Nephron progenitor cell (in vitro differentiated cells): Measurements from ENCODE around the gene PABPN1L.

ENCODE experiments used
- DNase-seq: peaks from one replicate; pipeline ENCODE4 v3.0.0; 2021
- H3K27ac Mint-ChIP-seq: 2 replicates; pipeline ENCODE4 v1.8.0; 2021; ENCODE audit warnings: mild to moderate bottlenecking, moderate library complexity, mixed read lengths
- H3K27me3 Mint-ChIP-seq: 2 replicates; pipeline ENCODE4 v1.8.0; 2021; ENCODE audit warnings: mild to moderate bottlenecking, low read depth, mixed read lengths; ENCODE audit not compliant: poor library complexity
- H3K36me3 Mint-ChIP-seq: 2 replicates; pipeline ENCODE4 v1.8.0; 2021; ENCODE audit warnings: low read depth, mixed read lengths
- H3K4me1 Mint-ChIP-seq: 2 replicates; pipeline ENCODE4 v1.8.0; 2021; ENCODE audit warnings: mixed read lengths
- H3K4me3 Mint-ChIP-seq: 2 replicates; pipeline ENCODE4 v1.8.0; 2021; ENCODE audit warnings: mild to moderate bottlenecking, moderate library complexity, mixed read lengths
- H3K9me3 Mint-ChIP-seq: 2 replicates; pipeline ENCODE4 v1.8.0; 2021; ENCODE audit warnings: mild to moderate bottlenecking, moderate library complexity, mixed read lengths
- TF ChIP-seq, protein P1 (sequence below): fragments of 200-600 bp; sonication (generic); IDR thresholded peaks from 2 replicates; pipeline ENCODE4 v1.5.0; 2021; ENCODE audit warnings: antibody characterized with exemption

Gene PABPN1L

DNA sequence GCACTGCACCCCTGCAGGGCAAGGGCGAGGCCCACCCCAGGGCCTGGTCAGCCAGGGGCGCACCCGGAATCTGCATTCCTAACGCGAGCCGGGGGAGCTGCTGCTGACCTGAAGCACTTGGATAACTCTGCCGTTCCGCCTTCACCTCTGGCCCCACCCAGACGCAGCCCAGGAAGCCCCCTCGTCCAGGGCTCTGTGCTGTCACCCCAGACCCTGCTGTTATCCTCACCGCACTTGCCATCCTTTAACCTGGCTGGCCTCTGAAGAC lies 13.3 kb upstream of the PABPN1L start:
- Mint-ChIP-seq H3K9me3 (no peaks in the 10 kb centered on the region), H3K4me1 (peaks cover 26% of the 10 kb centered on the region), H3K36me3 (no peaks in the 10 kb centered on the region), H3K4me3 (peak overlapping the region; percentile 45), H3K27me3 (peaks cover 30% of the 10 kb centered on the region), H3K27ac (peak overlapping the region; percentile 78)
- DNase-seq = no peak
- TF ChIP-seq, protein P1, sequence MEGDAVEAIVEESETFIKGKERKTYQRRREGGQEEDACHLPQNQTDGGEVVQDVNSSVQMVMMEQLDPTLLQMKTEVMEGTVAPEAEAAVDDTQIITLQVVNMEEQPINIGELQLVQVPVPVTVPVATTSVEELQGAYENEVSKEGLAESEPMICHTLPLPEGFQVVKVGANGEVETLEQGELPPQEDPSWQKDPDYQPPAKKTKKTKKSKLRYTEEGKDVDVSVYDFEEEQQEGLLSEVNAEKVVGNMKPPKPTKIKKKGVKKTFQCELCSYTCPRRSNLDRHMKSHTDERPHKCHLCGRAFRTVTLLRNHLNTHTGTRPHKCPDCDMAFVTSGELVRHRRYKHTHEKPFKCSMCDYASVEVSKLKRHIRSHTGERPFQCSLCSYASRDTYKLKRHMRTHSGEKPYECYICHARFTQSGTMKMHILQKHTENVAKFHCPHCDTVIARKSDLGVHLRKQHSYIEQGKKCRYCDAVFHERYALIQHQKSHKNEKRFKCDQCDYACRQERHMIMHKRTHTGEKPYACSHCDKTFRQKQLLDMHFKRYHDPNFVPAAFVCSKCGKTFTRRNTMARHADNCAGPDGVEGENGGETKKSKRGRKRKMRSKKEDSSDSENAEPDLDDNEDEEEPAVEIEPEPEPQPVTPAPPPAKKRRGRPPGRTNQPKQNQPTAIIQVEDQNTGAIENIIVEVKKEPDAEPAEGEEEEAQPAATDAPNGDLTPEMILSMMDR = no peak

DNA sequence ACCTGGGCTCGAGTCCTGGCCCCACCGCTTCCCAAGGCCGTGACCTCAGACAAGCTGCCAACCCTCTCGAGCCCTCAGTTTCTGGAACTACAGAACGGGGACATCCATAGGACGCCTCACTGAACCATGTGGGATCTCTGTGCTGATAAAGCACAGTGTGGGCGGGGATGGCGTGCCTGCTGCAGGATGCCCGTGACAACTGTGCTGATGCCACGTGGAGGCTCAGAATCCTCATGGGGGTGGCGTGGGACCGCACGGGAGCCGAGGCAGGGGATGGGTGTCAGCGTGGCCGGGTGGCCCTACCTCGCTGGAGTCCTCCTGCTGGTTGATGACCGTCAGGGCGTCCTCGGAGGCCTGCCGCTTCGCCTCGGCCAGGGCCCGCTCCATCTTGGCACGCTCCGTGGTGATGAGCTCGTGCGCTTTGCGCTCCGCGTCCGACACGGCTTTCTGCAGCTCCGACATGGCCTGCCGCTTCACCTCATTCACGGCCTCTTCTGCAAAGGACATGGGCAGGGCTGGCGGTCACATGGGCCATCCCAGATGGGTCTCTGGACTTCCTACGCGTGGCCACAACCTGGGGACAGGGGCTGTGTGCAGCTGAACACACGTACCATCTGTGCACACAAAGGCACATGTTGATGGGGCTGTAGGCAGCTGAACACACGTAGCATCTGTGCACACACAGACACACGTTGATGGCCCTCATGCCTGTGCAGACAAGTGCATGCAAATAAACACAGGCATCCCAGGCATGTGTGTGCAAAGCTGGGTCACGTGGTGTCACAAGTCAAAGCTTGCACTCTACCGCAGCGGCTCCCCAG lies 12.7 kb upstream of the PABPN1L start:
- DNase-seq = no peak

DNA sequence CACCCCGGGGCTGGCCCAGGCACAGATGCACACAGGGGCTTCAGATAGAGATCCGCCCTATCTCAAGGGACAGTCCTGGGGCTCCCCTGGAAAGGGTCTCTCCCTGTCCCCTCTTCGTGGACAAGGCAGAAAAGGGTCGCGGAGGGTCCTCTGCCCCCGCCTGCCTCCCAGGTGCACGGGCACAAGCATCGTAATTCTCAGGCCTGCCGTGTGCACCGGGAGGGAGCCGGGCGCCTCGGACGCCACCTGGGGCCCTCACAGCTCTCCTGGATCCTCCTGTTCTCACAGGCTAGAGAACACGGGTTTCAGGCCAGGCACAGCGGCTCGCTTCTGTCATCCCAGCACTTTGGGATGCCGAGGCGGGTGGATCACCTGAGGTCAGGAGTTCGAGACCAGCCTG lies 11.9 kb upstream of the PABPN1L start:
- TF ChIP-seq, protein P1 = no peak
- H3K4me3 Mint-ChIP-seq = no peak overlapping the region
- H3K36me3 Mint-ChIP-seq = no peaks in the 10 kb centered on the region
- no peaks in the 10 kb centered on the region for H3K9me3 Mint-ChIP-seq
- H3K27ac Mint-ChIP-seq = no peak overlapping the region
- H3K27me3 Mint-ChIP-seq = peaks cover 30% of the 10 kb centered on the region
- no peak for DNase-seq
- H3K4me1 Mint-ChIP-seq = peaks cover 26% of the 10 kb centered on the region

More for the DNA sequence above, 12.7 kb upstream of the PABPN1L start:
- Mint-ChIP-seq H3K27me3 (peaks cover 31% of the 10 kb centered on the region), H3K27ac (no peak overlapping the region), H3K36me3 (no peaks in the 10 kb centered on the region), H3K4me1 (peaks cover 26% of the 10 kb centered on the region), H3K9me3 (no peaks in the 10 kb centered on the region), H3K4me3 (no peak overlapping the region)
- TF ChIP-seq, protein P1 = no peak

DNA sequence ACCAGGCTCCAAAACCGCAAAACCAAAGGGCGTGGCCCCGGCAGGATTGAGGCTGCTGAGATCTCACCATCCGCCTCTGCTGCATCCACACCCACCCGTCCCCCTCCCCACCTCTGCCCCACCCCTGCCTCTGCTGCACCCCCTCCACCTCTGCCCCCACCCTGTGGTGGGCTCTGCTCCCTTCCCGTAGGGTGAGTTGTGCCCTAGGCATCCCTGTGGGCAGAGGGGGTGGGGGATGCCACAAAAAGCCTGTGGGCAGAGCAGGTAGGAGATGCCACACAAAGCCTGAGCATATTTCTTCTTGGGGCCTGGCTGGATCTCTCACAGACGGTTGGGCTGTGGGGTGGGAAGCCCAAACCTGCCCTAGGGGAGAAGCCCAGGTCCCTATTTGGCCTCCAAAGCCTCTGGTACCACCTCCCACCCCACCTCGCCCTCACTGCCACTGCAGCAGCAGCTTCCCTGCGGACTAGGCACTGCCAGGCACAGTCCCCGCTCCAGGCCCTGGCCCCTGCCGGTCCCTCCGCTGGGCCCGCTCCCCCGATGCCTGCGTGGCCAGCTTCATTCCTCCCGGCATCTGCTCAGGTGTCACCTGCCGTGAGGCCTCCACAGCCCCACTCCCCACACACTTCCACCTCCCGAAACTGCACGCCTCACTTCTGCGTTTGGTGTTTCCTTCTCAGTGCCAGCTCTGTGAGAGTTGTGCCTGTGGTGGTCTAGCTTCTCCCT lies 11.3 kb upstream of the PABPN1L start:
- Mint-ChIP-seq H3K27ac (no peak overlapping the region), H3K9me3 (no peaks in the 10 kb centered on the region), H3K4me1 (peaks cover 26% of the 10 kb centered on the region), H3K4me3 (no peak overlapping the region), H3K27me3 (peaks cover 28% of the 10 kb centered on the region), H3K36me3 (no peaks in the 10 kb centered on the region)
- TF ChIP-seq, protein P1 = no peak
- DNase-seq = no peak

DNA sequence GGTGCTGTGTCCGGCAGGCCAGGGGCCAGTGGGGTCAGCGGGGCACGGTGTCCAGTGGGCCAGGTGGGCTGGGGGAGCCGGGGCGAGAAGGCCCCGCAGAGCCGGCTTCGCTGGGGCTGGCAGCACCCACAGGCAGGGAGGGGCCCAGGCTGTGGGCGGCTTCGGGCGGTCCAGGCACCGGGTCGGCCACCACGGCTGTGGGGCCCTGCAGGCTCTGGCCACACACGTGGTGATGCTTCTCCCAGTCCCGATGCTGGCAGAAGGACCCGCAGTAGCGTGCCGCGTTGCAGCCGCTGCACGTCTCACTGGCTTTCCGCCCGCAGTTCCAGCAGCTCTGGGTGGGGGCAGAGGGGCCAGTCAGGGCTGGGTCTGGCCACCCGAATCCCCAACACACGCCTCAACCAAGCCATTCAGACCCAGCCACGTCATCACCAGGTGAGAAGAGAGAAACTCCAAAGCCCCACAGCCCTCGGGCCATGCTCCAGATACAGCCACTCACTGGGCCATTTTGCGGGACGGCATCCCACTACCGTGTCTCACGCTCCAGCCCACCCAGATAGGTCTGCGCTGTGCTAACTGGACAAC lies 10.6 kb upstream of the PABPN1L start:
- no peaks in the 10 kb centered on the region for H3K9me3 Mint-ChIP-seq
- no peak overlapping the region for H3K4me3 Mint-ChIP-seq
- H3K27me3 Mint-ChIP-seq = peaks cover 24% of the 10 kb centered on the region
- TF ChIP-seq, protein P1 = no peak
- DNase-seq = no peak
- H3K36me3 Mint-ChIP-seq = no peaks in the 10 kb centered on the region
- peaks cover 26% of the 10 kb centered on the region for H3K4me1 Mint-ChIP-seq
- H3K27ac Mint-ChIP-seq = no peak overlapping the region
